ENCODE measurements around the gene RFPL3. TPM values are rescaled to one million over a fixed set of nuclear protein-coding genes. Genes with fewer than 3 reads are reported as not detected.
"Not testable (repeated sequence)": the region's sequence is repeated elsewhere in the genome, so short reads cannot be mapped to it uniquely, and the experiment has no call there.

RFPL3 gene
- total RNA-seq, 2 experiments from 2014 or later, result not detected

GRCh38 chr22:32348031-32348611 is 9.5 kb upstream of the RFPL3 start:
- Mint-ChIP-seq H3K9me3 (no peaks in the 10 kb centered on the region), H3K4me3 (no peak overlapping the region), H3K36me3 (ENCODE audit: low read depth) (no peaks in the 10 kb centered on the region), H3K4me1 (no peaks in the 10 kb centered on the region), H3K27me3 (peaks cover 27% of the 10 kb centered on the region), H3K27ac (no peak overlapping the region)
- CTCF ChIA-PET, result no interaction called here
- POLR2A ChIA-PET, result no interaction called here
- DNase-seq, result no peak

GRCh38 chr22:32351875-32352274 is 5.8 kb upstream of the RFPL3 start:
- H3K4me1 Mint-ChIP-seq; H3K27ac Mint-ChIP-seq; POLR2A ChIA-PET; H3K4me3 Mint-ChIP-seq; DNase-seq; H3K36me3 Mint-ChIP-seq (ENCODE audit: low read depth); CTCF ChIA-PET; H3K27me3 Mint-ChIP-seq; H3K9me3 Mint-ChIP-seq: not testable (repeated sequence)

- Mint-ChIP-seq H3K9me3 (no peaks in the 10 kb centered on the region), H3K4me1 (no peaks in the 10 kb centered on the region)
Measured at GRCh38 chr22:32352681-32353080, 5.0 kb upstream of the RFPL3 start.

GRCh38 chr22:32353292-32353691 is 4.4 kb upstream of the RFPL3 start:
- Mint-ChIP-seq H3K4me3 (no peak overlapping the region), H3K4me1 (no peaks in the 10 kb centered on the region), H3K9me3 (no peaks in the 10 kb centered on the region), H3K27me3 (peaks cover 4% of the 10 kb centered on the region), H3K36me3 (ENCODE audit: low read depth) (no peaks in the 10 kb centered on the region), H3K27ac (no peak overlapping the region)
- CTCF ChIA-PET, result no interaction called here
- POLR2A ChIA-PET, result no interaction called here
- DNase-seq, result no peak

More at GRCh38 chr22:32352681-32353080, 5.0 kb upstream of the RFPL3 start:
- ChIA-PET POLR2A (no interaction called here), CTCF (no interaction called here)
- Mint-ChIP-seq H3K27ac (no peak overlapping the region), H3K27me3 (peaks cover 4% of the 10 kb centered on the region), H3K36me3 (ENCODE audit: low read depth) (no peaks in the 10 kb centered on the region), H3K4me3 (no peak overlapping the region)
- no peak for DNase-seq

GRCh38 chr22:32353840-32354239 is 3.8 kb upstream of the RFPL3 start:
- H3K4me1 Mint-ChIP-seq, result no peaks in the 10 kb centered on the region
- H3K36me3 Mint-ChIP-seq (ENCODE audit: low read depth), result no peaks in the 10 kb centered on the region
- no peak overlapping the region for H3K27ac Mint-ChIP-seq
- H3K9me3 Mint-ChIP-seq, result no peaks in the 10 kb centered on the region
- no peak for DNase-seq
- H3K27me3 Mint-ChIP-seq, result peaks cover 4% of the 10 kb centered on the region
- no peak overlapping the region for H3K4me3 Mint-ChIP-seq
- CTCF ChIA-PET, result no interaction called here
- POLR2A ChIA-PET, result no interaction called here

GRCh38 chr22:32354360-32355351 is 3.0 kb upstream of the RFPL3 start:
- POLR2A ChIA-PET, result no interaction called here

GRCh38 chr22:32355760-32356159 is 1.9 kb upstream of the RFPL3 start:
- Mint-ChIP-seq H3K27ac (no peak overlapping the region), H3K36me3 (ENCODE audit: low read depth) (no peaks in the 10 kb centered on the region), H3K4me3 (no peak overlapping the region), H3K27me3 (peaks cover 4% of the 10 kb centered on the region), H3K4me1 (no peaks in the 10 kb centered on the region), H3K9me3 (no peaks in the 10 kb centered on the region)
- DNase-seq, result no peak
- CTCF ChIA-PET, result no interaction called here
- POLR2A ChIA-PET, result no interaction called here

More at GRCh38 chr22:32354360-32355351, 3.0 kb upstream of the RFPL3 start:
- Mint-ChIP-seq H3K4me3 (no peak overlapping the region), H3K9me3 (no peaks in the 10 kb centered on the region), H3K36me3 (ENCODE audit: low read depth) (no peaks in the 10 kb centered on the region), H3K27me3 (peaks cover 4% of the 10 kb centered on the region), H3K27ac (no peak overlapping the region), H3K4me1 (no peaks in the 10 kb centered on the region)
- CTCF ChIA-PET, result no interaction called here
- DNase-seq, result no peak

GRCh38 chr22:32360096-32360495 is 2.4 kb downstream of the RFPL3 start:
- DNase-seq; POLR2A ChIA-PET; H3K4me1 Mint-ChIP-seq; H3K36me3 Mint-ChIP-seq (ENCODE audit: low read depth); CTCF ChIA-PET; H3K4me3 Mint-ChIP-seq; H3K9me3 Mint-ChIP-seq; H3K27ac Mint-ChIP-seq; H3K27me3 Mint-ChIP-seq: not testable (repeated sequence)

GRCh38 chr22:32361257-32361656 is 3.6 kb downstream of the RFPL3 start:
- Mint-ChIP-seq H3K27ac (no peak overlapping the region), H3K9me3 (no peaks in the 10 kb centered on the region), H3K4me3 (no peak overlapping the region), H3K36me3 (ENCODE audit: low read depth) (no peaks in the 10 kb centered on the region), H3K4me1 (no peaks in the 10 kb centered on the region), H3K27me3 (peaks cover 4% of the 10 kb centered on the region)
- CTCF ChIA-PET, result no interaction called here
- POLR2A ChIA-PET, result no interaction called here
- no peak for DNase-seq

GRCh38 chr22:32364210-32364609 is 6.5 kb downstream of the RFPL3 start:
- Mint-ChIP-seq H3K4me1 (no peaks in the 10 kb centered on the region), H3K9me3 (no peaks in the 10 kb centered on the region), H3K27ac (no peak overlapping the region), H3K36me3 (ENCODE audit: low read depth) (no peaks in the 10 kb centered on the region), H3K27me3 (peaks cover 2% of the 10 kb centered on the region), H3K4me3 (no peak overlapping the region)
- ChIA-PET POLR2A (no interaction called here), CTCF (no interaction called here)
- DNase-seq, result no peak

GRCh38 chr22:32375678-32376450 is 18.2 kb downstream of the RFPL3 start:
- Mint-ChIP-seq H3K4me3 (no peak overlapping the region), H3K36me3 (ENCODE audit: low read depth) (no peaks in the 10 kb centered on the region), H3K27ac (no peak overlapping the region), H3K27me3 (peaks cover 3% of the 10 kb centered on the region), H3K4me1 (no peaks in the 10 kb centered on the region), H3K9me3 (no peaks in the 10 kb centered on the region)
- ChIA-PET CTCF (no interaction called here), POLR2A (no interaction called here)
- DNase-seq, result no peak

- ChIA-PET CTCF (no interaction called here), POLR2A (no interaction called here)
- Mint-ChIP-seq H3K4me3 (no peak overlapping the region), H3K9me3 (no peaks in the 10 kb centered on the region), H3K27me3 (peaks cover 3% of the 10 kb centered on the region), H3K27ac (no peak overlapping the region), H3K4me1 (no peaks in the 10 kb centered on the region), H3K36me3 (ENCODE audit: low read depth) (no peaks in the 10 kb centered on the region)
- DNase-seq, result no peak
Measured at GRCh38 chr22:32376681-32377080, 19.0 kb downstream of the RFPL3 start.

- no peaks in the 10 kb centered on the region for H3K36me3 Mint-ChIP-seq (ENCODE audit: low read depth)
- H3K27me3 Mint-ChIP-seq, result peaks cover 3% of the 10 kb centered on the region
- no peak overlapping the region for H3K4me3 Mint-ChIP-seq
- H3K9me3 Mint-ChIP-seq, result no peaks in the 10 kb centered on the region
- no peaks in the 10 kb centered on the region for H3K4me1 Mint-ChIP-seq
- CTCF ChIA-PET, result interaction anchor here (0.6 to 1.0 kb wide), 2 partner anchors 9 to 69 kb away, joined by 3 to 5 read pairs; no protein-coding TSS in a partner anchor
- H3K27ac Mint-ChIP-seq, result no peak overlapping the region
- DNase-seq, result peak; percentile 21
- POLR2A ChIA-PET, result no interaction called here
Measured at GRCh38 chr22:32378707-32379272, 21.1 kb downstream of the RFPL3 start.

All from activated CD4-positive, alpha-beta memory T cell treated with anti-CD3 and anti-CD28 coated beads, Interleukin-2, amount 10 ng/mL, durations not matched to agents 7 days and 5 days (primary cell).